ENCODE data around the gene LRP8.

GRCh38 chr1:53320646-53321045 lies 7.2 kb downstream of the LRP8 start:
- no peak for TF ChIP-seq MAX (IDR thresholded peaks at IDR 0.05)
- TF ChIP-seq JUND (IDR thresholded peaks at IDR 0.05) = no peak
- no peak for TF ChIP-seq CTCF (IDR thresholded peaks at IDR 0.05; ENCODE audit: low read depth, low read length, missing input control)
- TF ChIP-seq TAF1 (conservative IDR thresholded peaks at IDR 0.05) = no peak
- no peak for TF ChIP-seq REST (IDR thresholded peaks at IDR 0.05)
- TF ChIP-seq ZBTB33 (IDR thresholded peaks at IDR 0.05) = no peak
- no peak for TF ChIP-seq YY1 (IDR thresholded peaks at IDR 0.05)
- TF ChIP-seq GABPA (IDR thresholded peaks at IDR 0.05 in 1 of 2, conservative IDR thresholded peaks at IDR 0.05 in 1 of 2) = no peak
- TF ChIP-seq RAD21 (IDR thresholded peaks at IDR 0.05) = no peak
- TF ChIP-seq SP1 (IDR thresholded peaks at IDR 0.05) = no peak
- TF ChIP-seq RXRA (IDR thresholded peaks at IDR 0.05) = no peak
